ENCODE data around the gene PNPLA2. TPM values are rescaled to one million over a fixed set of nuclear protein-coding genes. Genes with fewer than 3 reads are reported as not detected.
A peak's percentile ranks its signal among the peaks of the same experiment; 100 is the strongest.

PNPLA2 gene
- polyA plus RNA-seq, 3 donors = 66.0 to 79.1 (median 74.7) TPM

GRCh38 chr11:811446-812245, 7.1 kb upstream of the PNPLA2 start:
- DNase-seq = no peak

DNA sequence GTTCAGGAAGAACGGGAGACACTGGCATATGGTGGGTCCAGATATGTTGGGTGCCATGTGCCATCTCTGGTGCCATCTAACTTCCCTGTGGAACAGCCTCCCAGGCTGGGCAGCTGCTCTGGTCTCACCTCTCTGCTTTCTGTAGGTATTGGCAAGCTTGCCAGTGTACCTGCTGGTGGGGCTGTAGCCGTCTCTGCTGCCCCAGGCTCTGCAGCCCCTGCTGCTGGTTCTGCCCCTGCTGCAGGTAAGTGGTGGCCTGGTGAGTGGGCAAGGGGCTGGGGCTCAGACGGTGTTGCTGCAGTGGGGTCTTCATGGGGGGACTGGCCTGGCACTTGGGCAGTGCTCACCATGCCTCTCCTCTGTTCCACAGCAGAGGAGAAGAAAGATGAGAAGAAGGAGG, 6.3 kb upstream of the PNPLA2 start:
- no peak for DNase-seq

DNA sequence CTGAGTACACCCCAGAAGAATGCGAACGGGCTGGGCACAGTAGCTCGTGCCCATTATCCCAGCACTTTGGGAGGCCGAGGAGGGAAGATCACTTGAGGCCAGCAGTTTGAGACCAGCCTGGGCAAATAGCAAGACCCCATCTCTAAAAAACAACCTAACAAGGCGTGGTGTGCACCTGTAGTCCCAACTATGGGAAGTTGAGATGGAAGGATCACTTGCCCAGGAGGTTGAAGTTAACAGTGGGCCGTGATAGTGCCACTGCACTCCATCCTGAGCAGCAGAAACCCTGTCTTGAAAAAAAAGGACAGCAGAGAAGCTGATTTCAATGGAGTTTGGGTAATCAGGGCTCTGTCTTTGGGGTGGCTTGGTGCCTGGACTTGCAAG, 5.7 kb upstream of the PNPLA2 start:
- DNase-seq = no peak

- no peak for DNase-seq
These were observed 5.1 kb upstream of the PNPLA2 start for GRCh38 chr11:813456-814096.

DNA sequence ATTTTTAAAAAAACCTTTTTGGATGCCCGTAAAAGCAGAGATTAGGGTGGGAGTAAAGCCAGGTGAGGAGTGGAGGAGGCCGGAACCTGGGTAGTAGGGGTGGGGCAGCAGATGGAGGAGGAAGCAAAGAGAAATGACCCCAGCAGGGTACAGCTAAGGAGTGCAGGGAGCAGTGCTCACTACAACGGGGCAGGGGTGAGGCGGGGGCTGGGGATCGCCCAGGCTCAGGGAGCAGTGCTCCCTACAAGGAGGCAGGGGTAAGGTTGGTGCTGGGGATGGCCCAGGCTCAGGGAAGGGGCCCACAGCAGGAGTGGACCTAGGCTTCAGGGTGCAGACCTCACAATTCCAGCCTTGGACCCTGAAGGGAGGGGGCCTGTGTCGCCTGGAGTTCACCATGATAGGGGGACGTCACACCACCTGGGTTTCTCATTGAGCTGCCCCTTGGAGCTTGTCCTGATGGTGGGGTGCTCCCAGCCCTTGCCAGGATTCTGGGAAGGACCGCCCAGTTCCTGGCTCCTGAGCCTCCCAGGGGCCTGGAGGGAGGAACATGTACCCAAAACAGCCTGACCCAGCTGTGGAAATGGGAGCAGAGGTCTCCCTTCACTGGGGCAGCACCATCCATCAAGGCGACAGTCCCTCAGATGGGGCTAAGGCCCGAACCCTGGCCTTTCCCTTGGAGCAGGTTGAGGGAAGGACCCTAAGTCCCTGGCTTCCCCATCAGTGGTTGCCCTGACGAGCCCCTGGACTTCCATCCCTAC, 2.9 kb upstream of the PNPLA2 start:
- DNase-seq = no peak

DNA sequence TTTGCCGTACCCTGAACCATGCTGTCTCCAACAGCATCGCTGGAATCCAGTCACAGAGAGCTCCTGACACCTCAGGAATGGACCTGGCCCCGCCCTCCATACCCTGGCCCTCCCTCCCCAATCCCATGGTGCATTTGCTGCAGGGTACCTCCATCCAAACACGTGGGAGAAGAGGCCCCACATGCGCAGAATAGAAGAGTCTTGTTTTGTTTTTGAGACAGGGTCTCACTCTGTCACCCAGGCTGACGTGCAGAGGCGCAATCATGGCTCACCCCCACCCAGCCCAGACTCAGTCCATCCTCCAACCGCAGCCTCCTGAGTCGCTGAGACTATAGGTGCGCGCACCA, 2.3 kb upstream of the PNPLA2 start:
- DNase-seq = no peak

- peak; percentile 88 for DNase-seq
These were observed 616 bp downstream of the PNPLA2 start for GRCh38 chr11:819129-819931.

GRCh38 chr11:819943-820649, 1.4 kb downstream of the PNPLA2 start:
- peak; percentile 81 for DNase-seq

DNA sequence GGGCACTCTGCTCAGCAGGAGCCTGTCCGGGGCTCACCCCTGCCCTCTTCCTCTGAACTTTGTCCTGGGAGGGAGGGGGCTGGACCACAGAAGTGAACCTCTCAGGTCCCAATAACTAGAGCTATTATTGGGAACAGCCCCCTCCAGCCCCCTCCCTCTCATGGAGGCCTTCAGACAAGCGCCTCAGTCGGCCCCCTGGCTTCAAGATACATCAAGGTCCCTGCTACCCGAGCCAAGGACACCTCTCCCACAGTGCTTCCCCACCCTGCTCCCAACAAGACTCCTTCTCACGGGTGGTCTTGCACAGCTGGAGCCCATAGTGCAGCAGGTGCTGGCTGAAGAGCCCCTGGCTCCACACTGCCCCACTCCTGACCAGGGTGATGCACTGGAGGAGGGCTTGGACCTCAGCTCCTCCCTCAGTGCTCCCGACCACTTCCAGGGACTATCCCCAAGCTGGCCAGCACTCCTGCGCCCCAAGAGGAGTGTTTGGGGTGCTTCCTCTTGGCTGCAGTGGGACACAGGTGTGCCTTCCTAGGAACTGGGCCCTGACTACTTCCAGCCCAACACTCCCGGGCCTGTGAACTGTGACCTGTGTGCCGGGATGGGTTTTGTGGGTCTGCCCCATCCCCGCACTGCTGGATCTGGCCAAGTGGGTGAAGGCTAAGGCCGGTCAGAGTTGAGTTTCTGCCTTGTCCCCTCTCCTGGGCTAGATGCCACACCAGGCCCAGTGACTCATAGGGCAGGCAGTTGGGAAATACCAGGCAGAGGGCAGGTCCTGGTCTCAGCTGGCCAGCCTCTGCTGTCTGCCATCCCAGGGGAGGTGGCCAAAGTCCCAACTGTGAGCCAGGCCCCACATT, 2.2 kb downstream of the PNPLA2 start:
- no peak for DNase-seq

DNA sequence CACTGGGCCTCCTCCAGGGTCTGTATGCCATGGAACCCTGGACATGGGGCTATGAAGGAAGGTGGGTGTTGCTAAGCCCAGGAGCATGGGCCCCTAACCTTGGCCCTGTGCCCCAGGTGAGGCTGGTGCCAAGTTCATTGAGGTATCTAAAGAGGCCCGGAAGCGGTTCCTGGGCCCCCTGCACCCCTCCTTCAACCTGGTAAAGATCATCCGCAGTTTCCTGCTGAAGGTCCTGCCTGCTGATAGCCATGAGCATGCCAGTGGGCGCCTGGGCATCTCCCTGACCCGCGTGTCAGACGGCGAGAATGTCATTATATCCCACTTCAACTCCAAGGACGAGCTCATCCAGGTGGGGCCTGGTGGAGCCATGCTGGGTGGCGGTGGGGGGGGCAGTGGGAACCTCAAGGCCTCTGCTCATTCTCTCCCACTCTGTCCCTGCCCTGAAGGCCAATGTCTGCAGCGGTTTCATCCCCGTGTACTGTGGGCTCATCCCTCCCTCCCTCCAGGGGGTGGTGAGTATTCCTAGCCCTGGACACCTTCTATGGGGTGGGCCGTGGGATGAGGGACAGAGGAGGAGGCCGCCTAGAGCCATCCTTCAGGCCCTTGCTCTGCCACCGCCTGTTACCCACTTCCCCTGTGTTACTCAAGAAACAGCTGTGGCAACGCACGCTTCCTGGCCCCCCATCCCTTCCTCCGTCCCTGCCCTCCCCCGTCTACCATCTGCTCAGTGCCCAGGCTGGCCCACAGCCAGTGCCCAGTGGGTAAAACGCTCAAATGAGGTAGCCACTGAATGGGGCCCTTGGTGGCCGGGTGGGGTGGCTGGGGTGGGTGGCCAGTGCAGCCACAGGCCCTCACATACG, 3.0 kb downstream of the PNPLA2 start:
- no peak for DNase-seq

- no peak for DNase-seq
These were observed 5.0 kb downstream of the PNPLA2 start for GRCh38 chr11:823441-824291.

DNA sequence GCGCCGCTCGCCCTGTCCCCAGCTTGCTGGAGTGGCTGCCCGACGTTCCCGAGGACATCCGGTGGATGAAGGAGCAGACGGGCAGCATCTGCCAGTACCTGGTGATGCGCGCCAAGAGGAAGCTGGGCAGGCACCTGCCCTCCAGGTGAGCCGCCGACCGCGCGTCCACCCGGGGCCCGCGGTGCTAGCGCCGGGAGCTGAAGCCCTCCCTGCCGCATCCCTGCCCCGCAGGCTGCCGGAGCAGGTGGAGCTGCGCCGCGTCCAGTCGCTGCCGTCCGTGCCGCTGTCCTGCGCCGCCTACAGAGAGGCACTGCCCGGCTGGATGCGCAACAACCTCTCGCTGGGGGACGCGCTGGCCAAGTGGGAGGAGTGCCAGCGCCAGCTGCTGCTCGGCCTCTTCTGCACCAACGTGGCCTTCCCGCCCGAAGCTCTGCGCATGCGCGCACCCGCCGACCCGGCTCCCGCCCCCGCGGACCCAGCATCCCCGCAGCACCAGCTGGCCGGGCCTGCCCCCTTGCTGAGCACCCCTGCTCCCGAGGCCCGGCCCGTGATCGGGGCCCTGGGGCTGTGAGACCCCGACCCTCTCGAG, 5.7 kb downstream of the PNPLA2 start:
- no peak for DNase-seq

GRCh38 chr11:824942-825341, 6.2 kb downstream of the PNPLA2 start:
- no peak for DNase-seq

DNA sequence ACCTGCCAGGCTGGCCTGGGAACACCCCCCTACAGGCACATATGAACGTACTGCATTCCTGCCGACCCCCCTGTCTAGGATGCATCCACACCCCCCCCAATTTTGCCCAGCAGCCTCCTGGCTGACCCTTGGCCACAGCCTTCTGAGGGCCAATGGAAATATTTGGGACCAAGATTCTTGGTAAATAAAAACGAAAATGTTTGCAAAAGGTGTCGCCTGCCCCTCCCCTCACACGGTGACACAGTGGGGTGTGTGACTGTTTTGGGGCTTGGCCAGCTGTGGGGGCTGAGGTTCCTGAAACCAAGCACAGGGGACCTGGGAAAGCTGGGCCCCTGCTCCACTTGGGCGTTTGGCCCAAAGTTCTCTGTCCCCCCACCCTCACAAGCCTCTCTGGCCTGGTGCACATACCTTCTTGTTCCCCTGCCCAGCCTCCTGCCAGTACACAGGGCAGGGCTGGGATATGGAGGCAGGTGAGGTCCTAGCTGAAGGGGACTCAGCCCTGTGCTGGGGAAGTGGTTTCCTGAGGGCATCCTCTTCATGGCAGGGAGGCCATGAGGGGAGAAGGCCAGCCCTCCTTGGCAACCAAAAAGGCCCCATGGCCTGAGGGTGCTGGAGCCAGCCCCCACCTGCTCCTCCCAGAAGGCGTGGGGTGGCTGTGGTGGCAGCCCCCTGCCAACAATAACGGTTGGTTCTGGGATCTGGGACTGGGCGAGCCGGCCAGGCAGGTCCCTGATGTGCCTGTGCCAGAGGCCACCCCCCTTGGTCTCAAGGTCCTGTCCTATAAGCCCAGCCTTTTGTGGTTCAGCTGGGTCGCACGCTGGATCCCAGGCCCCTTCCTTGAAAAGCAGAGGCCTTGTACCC, 6.9 kb downstream of the PNPLA2 start:
- no peak for DNase-seq

DNA sequence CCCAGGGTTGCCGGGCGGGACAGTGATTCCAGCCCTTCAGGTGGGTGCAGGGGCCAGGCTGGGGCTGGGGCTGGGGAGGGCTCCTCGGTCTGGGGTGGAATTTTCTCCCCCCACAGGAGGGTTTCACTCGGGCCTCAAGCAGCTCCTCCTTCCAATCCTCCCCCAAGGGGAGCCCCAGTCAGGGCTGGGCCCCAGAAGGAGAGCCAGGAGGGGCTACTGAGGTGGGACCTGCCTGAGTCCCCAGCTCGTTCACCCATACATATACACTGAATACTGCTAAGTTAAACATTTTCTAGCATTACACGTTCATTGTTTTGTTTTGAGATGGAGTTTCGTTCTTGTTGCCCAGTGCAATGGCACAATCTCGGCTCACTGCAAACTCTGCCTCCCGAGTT, 7.5 kb downstream of the PNPLA2 start:
- no peak for DNase-seq

DNA sequence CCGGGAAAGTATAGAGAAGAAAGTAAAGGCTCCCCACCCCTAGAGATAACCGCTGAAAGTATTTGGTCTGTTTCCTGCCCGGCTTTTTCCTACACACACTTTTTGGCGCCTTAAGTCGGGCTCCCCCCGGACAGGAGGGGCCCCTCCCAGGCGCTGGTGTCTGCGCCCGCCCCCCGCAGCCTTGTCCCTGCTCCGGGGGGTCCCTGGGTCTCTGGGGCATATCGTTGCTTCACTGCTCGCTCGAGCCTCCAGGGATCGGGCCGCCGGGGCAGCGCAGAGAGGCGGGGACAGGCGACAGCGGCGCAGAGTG, 8.1 kb downstream of the PNPLA2 start:
- no peak for DNase-seq

DNA sequence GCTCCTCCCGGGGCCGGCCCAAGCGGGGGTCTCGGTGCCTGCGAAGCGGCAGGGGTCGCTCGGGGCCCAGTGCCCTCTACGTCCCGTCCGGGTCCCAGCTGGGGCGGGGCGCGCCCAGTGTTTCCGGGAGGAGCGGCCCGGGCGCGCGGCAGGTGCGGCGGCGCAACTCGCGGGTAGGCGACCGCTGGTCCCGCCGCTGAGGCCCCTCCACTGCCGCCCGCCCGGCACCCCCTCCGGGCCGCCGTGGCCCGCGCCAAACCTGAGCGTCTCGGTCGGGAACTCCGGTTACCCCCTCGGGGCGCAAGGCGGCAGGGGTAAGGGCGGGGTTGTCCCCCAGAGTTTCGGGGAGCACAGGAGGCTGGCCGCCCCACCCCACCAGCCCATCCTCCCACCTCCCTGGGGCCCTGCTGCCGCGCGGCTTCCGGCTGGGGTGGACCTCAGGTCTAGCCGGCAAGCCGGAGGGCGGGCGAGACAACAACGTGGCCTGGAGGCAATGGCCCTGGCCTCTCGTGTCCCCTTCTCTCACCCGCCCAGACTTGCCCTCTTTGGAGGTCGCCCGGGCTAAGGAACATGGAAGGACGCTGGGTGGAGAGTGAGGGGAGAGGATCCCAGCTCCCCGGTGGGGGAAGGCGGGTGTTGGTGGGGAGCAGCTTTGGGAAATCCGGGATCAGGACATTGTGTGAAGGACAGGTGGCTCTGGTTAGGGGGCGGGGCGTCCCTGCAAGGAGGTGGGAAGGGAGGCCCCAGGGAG, 8.6 kb downstream of the PNPLA2 start:
- no peak for DNase-seq

All from renal pelvis (tissue), 4 donors.